GM18507 (cell line): ENCODE results near the gene PLA2G4A.
A peak's percentile ranks its signal among the peaks of the same experiment; 100 is the strongest.

ENCODE experiments used
- DNase-seq: peaks from one replicate; pipeline ENCODE4 v3.0.0; 2011; ENCODE audit warnings: low read depth; ENCODE audit not compliant: insufficient read length; ENCODE audit errors: extremely low spot score
- FAIRE-seq: peaks from 2 replicates; lab custom pipeline; 2011; peaks lifted over from hg19 to GRCh38; lab: Jason Lieb, UNC

Gene PLA2G4A

DNA sequence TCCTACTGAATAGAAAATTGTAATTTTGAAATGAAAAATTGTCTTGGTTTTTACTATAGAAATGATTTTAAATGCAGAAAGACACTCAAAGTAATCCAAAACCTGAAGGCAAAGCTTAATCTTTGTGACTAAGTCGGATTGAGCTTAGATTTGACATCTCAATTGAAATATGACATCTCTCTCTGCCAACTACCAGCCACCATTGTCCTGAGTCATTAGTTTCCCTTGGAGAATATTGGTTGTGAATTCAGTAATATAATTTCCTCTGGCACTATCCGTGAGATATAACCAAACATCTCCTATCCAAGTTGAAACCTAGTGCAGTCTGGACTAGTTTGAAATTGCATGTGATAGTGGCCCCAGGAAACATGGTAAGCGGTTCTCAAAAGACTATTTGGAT is 37.1 kb downstream of the PLA2G4A start:
- DNase-seq (no peak), FAIRE-seq (no peak)

GRCh38 chr1:186869526-186870228 is 40.9 kb downstream of the PLA2G4A start:
- DNase-seq (no peak), FAIRE-seq (no peak)

DNA sequence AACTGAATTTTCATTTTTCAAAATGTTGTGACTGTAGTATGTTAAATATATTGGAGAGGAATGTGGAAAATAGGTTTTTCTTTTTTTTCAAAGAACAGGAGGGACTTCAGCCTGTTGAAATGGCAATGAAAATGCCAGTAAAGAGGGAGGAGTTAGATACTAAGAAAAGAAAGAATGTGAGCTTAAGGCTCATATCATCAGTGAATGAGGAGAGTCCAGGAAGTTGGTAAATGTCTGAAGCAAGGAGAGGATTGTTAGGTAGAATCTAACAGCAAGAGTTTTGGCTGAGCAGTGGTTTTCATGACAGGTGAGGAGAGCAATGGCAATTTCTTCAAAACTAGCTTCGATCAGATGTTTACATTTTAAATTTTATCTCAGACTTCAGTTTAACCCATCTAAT is 43.0 kb downstream of the PLA2G4A start:
- no peak for DNase-seq
- no peak for FAIRE-seq

- DNase-seq: no peak
- FAIRE-seq: no peak
These were observed 43.5 kb downstream of the PLA2G4A start for GRCh38 chr1:186872291-186872690.

DNA sequence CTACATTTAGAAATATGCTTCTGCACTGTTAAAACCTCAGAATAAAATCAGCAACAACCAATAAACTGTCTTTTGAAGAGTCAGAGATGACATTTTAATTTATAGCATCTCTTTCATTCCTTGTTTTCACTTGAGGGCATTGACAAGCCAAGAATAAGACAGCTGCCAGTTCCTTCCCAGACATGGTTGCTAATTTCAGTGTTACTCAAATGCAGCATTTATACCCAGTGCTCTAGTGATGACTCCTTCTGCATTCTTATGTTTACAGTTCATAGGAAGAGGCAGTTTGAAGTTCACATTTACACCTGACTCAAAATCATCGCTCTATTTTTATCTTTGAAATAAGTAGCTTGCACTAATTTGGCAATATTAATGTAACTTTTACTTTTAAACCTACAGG is 44.9 kb downstream of the PLA2G4A start:
- DNase-seq (no peak), FAIRE-seq (no peak)

GRCh38 chr1:186875896-186876835 is 47.4 kb downstream of the PLA2G4A start:
- DNase-seq (no peak), FAIRE-seq (peak; percentile 54)

GRCh38 chr1:186878356-186878755 is 49.6 kb downstream of the PLA2G4A start:
- no peak for DNase-seq
- peak; percentile 41 for FAIRE-seq

DNA sequence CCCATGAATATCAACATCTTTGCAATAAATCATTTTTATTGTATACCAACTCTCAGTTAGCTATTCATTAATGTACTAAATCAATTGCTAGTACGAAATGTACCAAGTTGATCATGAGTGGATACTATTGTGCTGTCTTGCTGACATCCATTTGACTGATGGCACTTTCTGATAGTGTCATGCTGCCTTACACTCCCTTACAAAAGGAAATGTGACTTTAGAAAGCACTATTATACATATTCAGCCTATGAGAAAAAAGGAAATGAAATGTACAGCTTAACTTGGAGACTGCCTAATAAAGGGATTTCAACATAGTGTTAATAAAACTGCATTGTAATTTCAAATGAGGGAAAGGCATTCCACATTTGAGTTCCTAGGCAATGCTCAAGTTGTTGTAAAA is 52.2 kb downstream of the PLA2G4A start:
- FAIRE-seq (no peak), DNase-seq (no peak)

DNA sequence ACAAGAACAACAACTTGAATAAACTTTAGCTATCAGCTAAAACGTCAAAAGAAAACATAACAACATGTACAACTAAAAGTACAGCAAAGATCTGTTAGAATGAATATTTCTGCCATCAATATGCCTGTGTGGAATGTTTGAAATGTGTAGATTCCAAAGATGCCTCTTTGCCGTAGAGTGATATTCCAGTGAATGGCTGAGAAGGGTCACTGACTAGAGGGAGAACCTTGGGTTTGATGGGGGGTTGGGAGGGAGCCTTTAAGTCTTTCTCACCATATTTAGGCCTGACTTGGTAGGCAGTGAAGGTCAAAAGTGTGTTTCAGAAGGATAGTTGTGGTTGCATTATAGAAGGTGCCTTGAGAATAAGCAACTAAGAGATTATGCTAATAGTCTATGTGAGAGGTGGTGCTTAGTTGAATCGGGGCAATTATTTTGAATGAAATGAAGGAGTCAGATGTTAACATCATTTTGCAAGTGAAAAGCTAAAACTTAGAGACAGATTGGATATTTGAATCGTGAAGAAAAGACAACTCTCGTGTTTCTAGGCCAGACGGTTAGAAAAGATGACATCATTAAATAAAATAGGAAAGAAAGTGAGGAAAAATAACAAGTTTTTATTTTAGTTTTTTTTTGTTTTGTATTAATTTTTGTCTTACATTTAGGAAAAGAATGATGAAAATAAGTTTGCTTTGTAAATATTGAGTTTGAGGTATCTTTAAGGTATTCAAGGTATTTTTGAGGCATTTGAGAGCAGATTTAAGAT is 53.8 kb downstream of the PLA2G4A start:
- DNase-seq (no peak), FAIRE-seq (no peak)

DNA sequence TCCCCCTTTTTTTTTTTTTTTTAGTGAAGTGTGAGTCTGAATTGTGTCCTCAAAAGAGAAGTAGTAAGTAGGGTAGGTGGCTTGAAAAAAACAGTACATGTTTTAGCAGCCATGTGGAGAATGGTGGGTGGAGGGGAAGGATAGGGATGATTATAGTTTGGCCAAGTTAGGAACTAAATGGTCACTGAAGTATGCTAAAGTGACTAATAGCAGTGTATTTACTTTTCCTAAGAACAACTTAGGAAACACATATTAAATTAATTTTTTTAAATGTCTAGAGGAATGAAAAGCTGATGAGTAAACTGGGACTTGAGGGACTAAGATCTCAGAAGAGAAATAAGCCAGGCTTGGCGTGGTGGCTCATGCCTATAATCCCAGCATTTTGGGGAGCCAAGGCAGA is 55.5 kb downstream of the PLA2G4A start:
- DNase-seq (no peak), FAIRE-seq (no peak)

DNA sequence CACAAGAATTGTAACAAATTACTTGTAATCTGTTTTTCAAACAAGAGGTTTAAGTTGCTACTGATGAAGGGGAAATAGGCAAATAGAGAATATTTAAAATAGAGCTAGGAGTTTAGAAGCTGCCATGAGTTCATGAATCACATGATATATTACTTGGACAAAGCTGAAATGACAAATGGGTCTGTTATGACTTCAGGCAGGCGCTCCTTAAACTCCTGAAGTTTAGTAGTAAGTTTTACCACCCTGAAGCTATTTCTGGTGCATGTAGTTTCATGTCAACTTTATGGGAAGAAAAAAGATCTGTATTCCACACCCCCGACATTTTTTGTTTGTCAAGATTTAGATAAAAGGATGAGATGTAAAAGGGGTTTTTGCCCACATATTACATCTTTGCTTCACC is 58.5 kb downstream of the PLA2G4A start:
- no peak for FAIRE-seq
- no peak for DNase-seq

- no peak for DNase-seq
- no peak for FAIRE-seq
These were observed 59.6 kb downstream of the PLA2G4A start for GRCh38 chr1:186888367-186888766.

DNA sequence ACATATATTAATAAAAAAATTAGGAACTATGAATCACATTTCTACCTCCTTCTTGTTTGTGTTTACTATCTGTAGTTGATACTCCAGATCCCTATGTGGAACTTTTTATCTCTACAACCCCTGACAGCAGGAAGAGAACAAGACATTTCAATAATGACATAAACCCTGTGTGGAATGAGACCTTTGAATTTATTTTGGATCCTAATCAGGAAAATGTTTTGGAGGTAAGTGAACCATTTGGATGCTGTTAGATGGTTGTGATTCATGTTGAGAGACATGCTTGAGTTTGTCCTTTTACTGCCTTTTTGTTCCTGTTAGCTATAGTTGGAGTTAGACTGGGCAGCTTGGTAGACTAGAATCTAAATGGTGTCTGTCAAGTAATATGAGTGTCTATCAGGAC is 64.2 kb downstream of the PLA2G4A start:
- FAIRE-seq: no peak
- no peak for DNase-seq

DNA sequence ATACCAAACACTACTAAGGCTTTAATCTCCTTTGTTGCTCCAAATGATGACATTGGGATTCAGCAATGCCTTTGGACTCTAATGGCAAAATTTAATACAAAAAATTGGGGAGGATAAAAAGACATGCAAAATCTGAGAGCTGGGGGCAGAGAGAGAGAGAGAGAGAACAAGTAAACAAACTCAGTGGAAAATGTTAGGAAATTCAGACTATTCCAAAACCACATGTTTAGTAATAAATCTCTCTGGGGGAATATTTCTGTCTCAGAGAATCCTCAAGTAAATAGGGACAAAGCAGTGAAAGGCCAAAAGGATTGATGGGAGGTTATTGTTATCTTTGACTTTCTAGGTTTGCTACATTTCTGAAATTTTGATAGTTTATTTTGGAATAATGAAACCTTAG is 65.7 kb downstream of the PLA2G4A start:
- no peak for DNase-seq
- FAIRE-seq: no peak

- FAIRE-seq (no peak), DNase-seq (no peak)
These were observed 67.5 kb downstream of the PLA2G4A start for GRCh38 chr1:186896211-186896610.

DNA sequence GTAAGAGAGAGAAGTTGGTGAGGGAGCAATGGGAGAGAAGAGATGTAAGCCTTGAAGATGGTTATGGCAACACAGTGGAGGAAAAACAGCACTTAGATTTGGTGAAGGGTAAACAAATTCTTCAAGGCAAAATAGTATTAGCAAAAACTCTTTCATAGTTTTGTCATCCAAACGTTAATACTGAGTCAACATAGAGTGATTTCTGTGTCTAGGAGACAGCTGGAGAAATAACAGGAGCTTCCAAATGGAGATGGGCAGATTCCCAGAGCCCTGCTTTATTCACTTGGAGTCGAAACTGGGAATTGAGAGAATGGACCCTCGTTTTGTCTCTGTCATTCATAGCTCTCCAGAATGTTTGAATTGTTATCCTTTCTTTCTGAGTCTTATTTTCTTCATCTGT is 68.3 kb downstream of the PLA2G4A start:
- FAIRE-seq (no peak), DNase-seq (no peak)

- peak; percentile 71 for FAIRE-seq
- no peak for DNase-seq
These were observed 70.8 kb downstream of the PLA2G4A start for GRCh38 chr1:186899577-186899976.

GRCh38 chr1:186899977-186900376 is 71.2 kb downstream of the PLA2G4A start:
- FAIRE-seq (no peak), DNase-seq (no peak)

DNA sequence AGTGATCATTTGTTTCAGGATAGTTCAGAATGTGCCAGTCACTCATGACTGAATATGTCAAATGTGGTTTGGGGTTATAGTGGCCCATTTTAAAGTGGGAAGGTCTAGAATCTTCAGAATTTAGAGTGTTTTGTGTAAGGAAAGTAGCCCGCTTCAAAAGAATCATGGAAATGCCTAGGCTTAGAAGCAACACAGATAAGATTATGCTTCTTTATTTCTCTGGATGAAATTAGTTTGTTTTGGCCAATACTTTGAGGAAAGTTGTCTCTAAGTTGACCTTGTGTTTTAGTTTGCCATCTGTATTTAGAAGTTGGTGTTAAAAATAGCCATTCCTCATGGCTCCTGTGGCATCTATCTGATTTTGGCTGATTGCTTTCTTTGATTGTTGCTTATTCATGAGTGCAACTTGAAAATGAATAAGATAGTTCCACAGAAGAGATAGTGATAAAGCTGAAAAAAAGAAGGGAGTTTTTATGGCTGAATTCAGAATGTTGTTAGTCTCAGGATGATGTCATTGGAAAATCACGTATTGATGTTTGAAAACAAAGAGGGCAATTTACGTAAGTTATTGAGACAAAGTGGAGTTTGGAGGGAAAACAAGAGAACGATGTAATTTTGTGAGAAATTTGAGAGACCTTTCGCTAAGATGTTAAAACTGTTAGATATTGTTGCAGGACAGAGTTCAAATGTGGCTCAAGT is 71.9 kb downstream of the PLA2G4A start:
- DNase-seq (no peak), FAIRE-seq (no peak)

DNA sequence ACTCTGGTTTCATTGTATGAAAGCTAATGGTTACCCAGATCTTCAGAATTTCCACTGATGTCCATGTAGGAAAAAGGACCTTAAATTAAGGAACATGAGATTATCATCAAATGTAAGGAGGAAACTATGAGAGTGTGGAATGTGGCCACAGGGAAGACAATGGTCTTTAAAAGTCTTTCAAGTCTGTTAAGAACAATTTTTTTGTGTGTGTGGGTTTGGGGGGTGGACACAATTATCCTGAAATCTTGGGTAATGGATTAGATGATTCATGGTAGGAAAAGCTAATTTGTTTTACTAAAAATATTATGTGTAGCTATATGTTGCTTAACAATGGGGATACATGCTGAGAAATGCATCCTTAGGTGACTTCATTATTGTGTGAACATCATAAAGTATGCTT is 72.9 kb downstream of the PLA2G4A start:
- FAIRE-seq (no peak), DNase-seq (no peak)
